HepG2 (cell line): ENCODE data around the gene UBAP2. TPM values are rescaled to one million over a fixed set of nuclear protein-coding genes. Genes with fewer than 3 reads are reported as not detected.

Source experiments
- DMTF1 ChIP-seq: sonication (generic); formaldehyde crosslinking; IDR thresholded peaks from 2 replicates; pipeline ENCODE4 v1.4.0; 2020; ENCODE audit warnings: mild to moderate bottlenecking, missing genetic modification reagents
- DNMT3B ChIP-seq: conservative IDR thresholded peaks from 2 replicates; pipeline ENCODE4 v1.6.1; 2016; ENCODE audit warnings: missing biosample characterization, control low read depth
- DPF2 ChIP-seq: sonication (generic); formaldehyde crosslinking; IDR thresholded peaks from 2 replicates; pipeline ENCODE4 v1.4.0; 2020; ENCODE audit warnings: mild to moderate bottlenecking, low read depth, missing genetic modification reagents, borderline replicate concordance
- ETV6 ChIP-seq: sonication (generic); formaldehyde crosslinking; conservative IDR thresholded peaks from 2 replicates; pipeline ENCODE4 v1.4.0; 2020; ENCODE audit warnings: missing genetic modification reagents
- GABPB1 ChIP-seq: IDR thresholded peaks from 2 replicates; pipeline ENCODE4 v1.6.1; 2016; ENCODE audit warnings: mild to moderate bottlenecking, missing genetic modification reagents, moderate library complexity, missing compliant biosample characterization
- HBP1 ChIP-seq: IDR thresholded peaks from 2 replicates; pipeline ENCODE4 v1.6.1; 2016; ENCODE audit warnings: low read depth, control low read depth
- KDM3A ChIP-seq: IDR thresholded peaks from 2 replicates; pipeline ENCODE4 v1.6.1; 2018; ENCODE audit warnings: low read depth, missing compliant biosample characterization
- MAZ ChIP-seq, 2 experiments: sonication (generic) in 1 of 2; formaldehyde crosslinking in 1 of 2; IDR thresholded peaks; 2 replicates each; pipeline versions ENCODE4 v1.5.0 to v1.6.1; 2012 to 2020; ENCODE audit warnings: low read depth in 2 of 2, mild to moderate bottlenecking in 2 of 2, borderline replicate concordance in 1 of 2, improper control_type of control experiment in 1 of 2, low read length in 1 of 2, missing genetic modification reagents in 1 of 2, moderate library complexity in 1 of 2
- MEF2D ChIP-seq: sonication (generic); formaldehyde crosslinking; IDR thresholded peaks from 2 replicates; pipeline ENCODE4 v1.5.1; 2020; ENCODE audit warnings: mild to moderate bottlenecking, missing genetic modification reagents
- MLX ChIP-seq: IDR thresholded peaks from 2 replicates; pipeline ENCODE4 v1.6.1; 2016
- MYPOP ChIP-seq: sonication (generic); formaldehyde crosslinking; IDR thresholded peaks from 2 replicates; pipeline ENCODE4 v1.8.1; 2023; ENCODE audit warnings: mild to moderate bottlenecking, moderate library complexity, missing genetic modification reagents
- NR1H2 ChIP-seq: sonication (generic); formaldehyde crosslinking; IDR thresholded peaks from 2 replicates; pipeline ENCODE4 v1.8.1; 2022; ENCODE audit warnings: low read depth, missing genetic modification reagents, borderline replicate concordance
- RBFOX2 ChIP-seq: fragments of 200-400 bp; formaldehyde crosslinking; IDR thresholded peaks from 2 replicates; pipeline ENCODE4 v1.6.1; 2017; ENCODE audit warnings: low read depth, mild to moderate bottlenecking, low read length
- SIX4 ChIP-seq: sonication (generic); formaldehyde crosslinking; IDR thresholded peaks from 2 replicates; pipeline ENCODE4 v1.4.0; 2020; ENCODE audit warnings: missing genetic modification reagents
- ZNF329 ChIP-seq: sonication (generic); formaldehyde crosslinking; IDR thresholded peaks from 2 replicates; pipeline ENCODE4 v1.9.0; 2021; ENCODE audit warnings: low read depth, mild to moderate bottlenecking, missing genetic modification reagents
- ZNF430 ChIP-seq: sonication (generic); formaldehyde crosslinking; IDR thresholded peaks from 2 replicates; pipeline ENCODE4 v1.9.0; 2021; ENCODE audit warnings: mild to moderate bottlenecking, missing genetic modification reagents
- ZNF572 ChIP-seq: sonication (generic); formaldehyde crosslinking; IDR thresholded peaks from 2 replicates; pipeline ENCODE4 v1.5.1; 2020; ENCODE audit warnings: mild to moderate bottlenecking, missing genetic modification reagents
- ZNF674 ChIP-seq: sonication (generic); formaldehyde crosslinking; IDR thresholded peaks from 2 replicates; pipeline ENCODE4 v1.5.0; 2020; ENCODE audit warnings: low read depth, mild to moderate bottlenecking, missing genetic modification reagents
- ZNF768 ChIP-seq: sonication (generic); formaldehyde crosslinking; IDR thresholded peaks from 2 replicates; pipeline ENCODE4 v1.4.0; 2020; ENCODE audit warnings: missing genetic modification reagents
- ZNF773 ChIP-seq: sonication (generic); formaldehyde crosslinking; IDR thresholded peaks from 2 replicates; pipeline ENCODE4 v1.4.0; 2020; ENCODE audit warnings: missing genetic modification reagents, borderline replicate concordance
- polyA plus RNA-seq, 8 experiments: library from polyadenylated mRNA; depleted of rRNA in 3 of 8; stranded (reverse) in 7 of 8; unstranded in 1 of 8; fragments of >200 nt; fragmentation: Illumina TruSeq in 4 of 8; extraction: Trizol in 4 of 8; gene quantifications; 2 replicates each; pipeline versions ENCODE4 v1.2.1 to v1.2.3, GENCODE V29; 2011 to 2016; ENCODE audit warnings: low read depth in 4 of 8, missing spikeins in 1 of 8, mixed read lengths in 1 of 8; ENCODE audit not compliant: insufficient read depth in 1 of 8
- total RNA-seq, 5 experiments: library from RNA; depleted of rRNA; stranded (reverse); fragments of >200 nt; fragmentation: Illumina TruSeq; extraction: Trizol; gene quantifications; 2 replicates each; pipeline ENCODE4 v1.2.3, GENCODE V29; 2016; ENCODE audit warnings: low read depth in 1 of 5
- TF ChIP-seq, protein P1 (sequence below): sonication (generic); formaldehyde crosslinking; conservative IDR thresholded peaks from 2 replicates; pipeline ENCODE4 v1.8.0; 2022; ENCODE audit warnings: low read depth, missing genetic modification reagents
- TF ChIP-seq, protein P2 (sequence below): sonication (generic); formaldehyde crosslinking; IDR thresholded peaks from 2 replicates; pipeline ENCODE4 v1.4.0; 2020; ENCODE audit warnings: low read depth, mild to moderate bottlenecking, missing genetic modification reagents

The UBAP2 gene
- total and polyA plus RNA-seq, 2 of the 13 experiments (the other 11 are each of a cell fraction or from before 2014, with no cell fraction given): 19.0 to 22.0 TPM

DNA sequence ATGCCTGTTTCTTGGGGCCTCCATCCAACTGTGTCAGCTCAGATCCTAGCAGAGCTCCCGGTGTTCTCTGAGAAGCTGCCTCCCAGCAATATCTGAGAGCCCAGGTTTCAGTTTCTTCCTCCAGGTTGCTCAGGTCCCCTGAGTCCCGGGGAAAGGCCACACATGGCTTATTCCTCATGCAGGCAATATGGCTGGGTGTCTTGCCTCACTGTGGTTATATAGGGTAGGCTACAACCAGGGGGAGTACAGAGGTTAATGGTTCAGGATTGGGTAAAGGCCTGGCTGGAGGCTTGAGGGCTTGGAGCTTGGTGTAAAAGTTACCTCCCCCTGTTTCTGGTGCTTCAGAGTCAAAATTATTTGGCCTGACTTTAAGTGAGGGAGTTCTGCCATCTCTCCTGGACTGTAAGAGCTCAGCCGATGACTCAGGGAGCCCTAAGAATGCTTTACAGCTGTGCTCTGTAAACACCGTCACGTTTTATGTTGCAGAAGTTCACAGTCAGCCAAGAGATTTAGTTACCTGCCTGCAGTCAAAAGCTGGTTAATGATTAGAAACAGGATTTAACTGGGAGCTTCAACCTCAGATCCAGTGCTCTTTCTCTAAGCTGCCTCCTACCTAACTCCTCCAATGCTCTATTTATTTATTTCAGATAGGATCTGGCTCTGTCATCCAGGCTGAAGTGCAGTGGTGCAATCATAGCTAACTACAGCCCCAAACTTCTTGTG lies 24.3 kb upstream of the UBAP2 start (continued):
- TF ChIP-seq ZNF329 (no peak), MEF2D (CRISPR knock-in tag) (0 out of 2 replicates have a peak, but pooled peaks have one; percentile 41), MYPOP (CRISPR knock-in tag) (peak; percentile 70; the same call in 1 of the 2 replicates), ZNF674 (CRISPR knock-in tag) (no peak), DMTF1 (CRISPR knock-in tag) (no peak), DNMT3B (CRISPR knock-in tag) (no peak), ZNF572 (no peak), KDM3A (no peak), GABPB1 (CRISPR knock-in tag) (no peak), NR1H2 (CRISPR knock-in tag) (no peak), ZNF430 (CRISPR knock-in tag) (peak; percentile 67; the same call in 1 of the 2 replicates), MAZ (IDR thresholded peaks at IDR 0.05; ENCODE audit: borderline replicate concordance, low read depth, low read length) (no peak), MAZ (CRISPR knock-in tag; IDR thresholded peaks at IDR 0.05; ENCODE audit: low read depth) (no peak), ZNF768 (CRISPR knock-in tag) (no peak), HBP1 (CRISPR knock-in tag) (no peak), ETV6 (CRISPR knock-in tag) (no peak), MLX (no peak), ZNF773 (CRISPR knock-in tag) (no peak), RBFOX2 (no peak), SIX4 (0 out of 2 replicates have a peak, but pooled peaks have one; percentile 24), DPF2 (CRISPR knock-in tag) (no peak)
- TF ChIP-seq, protein P1, sequence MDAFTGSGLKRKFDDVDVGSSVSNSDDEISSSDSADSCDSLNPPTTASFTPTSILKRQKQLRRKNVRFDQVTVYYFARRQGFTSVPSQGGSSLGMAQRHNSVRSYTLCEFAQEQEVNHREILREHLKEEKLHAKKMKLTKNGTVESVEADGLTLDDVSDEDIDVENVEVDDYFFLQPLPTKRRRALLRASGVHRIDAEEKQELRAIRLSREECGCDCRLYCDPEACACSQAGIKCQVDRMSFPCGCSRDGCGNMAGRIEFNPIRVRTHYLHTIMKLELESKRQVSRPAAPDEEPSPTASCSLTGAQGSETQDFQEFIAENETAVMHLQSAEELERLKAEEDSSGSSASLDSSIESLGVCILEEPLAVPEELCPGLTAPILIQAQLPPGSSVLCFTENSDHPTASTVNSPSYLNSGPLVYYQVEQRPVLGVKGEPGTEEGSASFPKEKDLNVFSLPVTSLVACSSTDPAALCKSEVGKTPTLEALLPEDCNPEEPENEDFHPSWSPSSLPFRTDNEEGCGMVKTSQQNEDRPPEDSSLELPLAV: no peak
- TF ChIP-seq, protein P2, sequence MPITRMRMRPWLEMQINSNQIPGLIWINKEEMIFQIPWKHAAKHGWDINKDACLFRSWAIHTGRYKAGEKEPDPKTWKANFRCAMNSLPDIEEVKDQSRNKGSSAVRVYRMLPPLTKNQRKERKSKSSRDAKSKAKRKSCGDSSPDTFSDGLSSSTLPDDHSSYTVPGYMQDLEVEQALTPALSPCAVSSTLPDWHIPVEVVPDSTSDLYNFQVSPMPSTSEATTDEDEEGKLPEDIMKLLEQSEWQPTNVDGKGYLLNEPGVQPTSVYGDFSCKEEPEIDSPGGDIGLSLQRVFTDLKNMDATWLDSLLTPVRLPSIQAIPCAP (CRISPR knock-in tag): no peak
